Activated CD4-positive, alpha-beta T cell treated with anti-CD3 and anti-CD28 coated beads for 4 hours (primary cell): Measurements from ENCODE around the gene PROM2.

Experiments used
- DNase-seq, 2 donors: peaks; one replicate each; pipeline ENCODE4 v3.0.0-alpha.2; 2020

PROM2 gene

GRCh38 chr2:95289253-95289652, 15.0 kb downstream of the PROM2 start:
- no peak for DNase-seq

DNA sequence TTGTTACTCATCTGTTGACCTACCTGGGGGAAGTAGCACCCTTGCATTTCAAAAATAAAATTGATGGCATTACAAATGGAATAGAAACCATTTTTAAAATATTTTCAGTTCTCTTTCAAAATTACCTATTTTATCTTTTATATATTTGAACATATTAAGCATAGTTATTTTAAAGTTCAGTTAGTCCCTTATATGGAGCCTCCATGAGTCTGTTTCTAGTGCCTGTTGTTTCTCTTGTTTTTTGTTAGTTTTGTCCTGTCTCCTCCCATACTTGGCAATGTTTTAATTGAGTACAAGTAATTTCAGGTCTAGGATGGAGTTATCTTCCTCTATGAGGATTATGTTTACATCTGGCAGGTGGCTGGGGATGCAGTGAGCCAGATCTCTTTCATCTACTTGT, 17.0 kb downstream of the PROM2 start:
- DNase-seq = no peak

- DNase-seq = no peak
These were observed 18.5 kb downstream of the PROM2 start for GRCh38 chr2:95292623-95293260.

GRCh38 chr2:95294579-95295250, 20.5 kb downstream of the PROM2 start:
- no peak for DNase-seq

DNA sequence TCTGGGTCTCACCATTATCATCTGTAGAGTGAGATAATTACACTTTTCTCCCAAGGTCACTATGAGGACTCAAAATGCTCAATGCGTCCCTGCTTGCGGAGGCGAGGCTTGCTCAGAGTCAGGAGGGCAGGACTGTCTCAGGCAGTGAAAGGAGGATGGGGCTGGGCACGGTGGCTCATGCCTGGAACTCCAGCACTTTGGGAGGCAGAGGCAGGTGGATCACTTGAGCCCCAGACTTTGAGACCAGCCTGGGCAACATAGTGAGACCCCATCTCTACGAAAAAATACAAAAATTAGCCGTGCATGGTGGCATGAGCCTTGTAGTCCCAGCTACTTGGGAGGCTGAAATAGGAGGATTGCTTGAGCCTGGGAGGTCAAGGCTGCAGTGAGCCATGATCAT, 21.1 kb downstream of the PROM2 start:
- DNase-seq = no peak

- no peak for DNase-seq
These were observed 21.8 kb downstream of the PROM2 start for GRCh38 chr2:95296011-95296410.

- no peak for DNase-seq
These were observed 22.7 kb downstream of the PROM2 start, which contains the start of gene KCNIP3 for GRCh38 chr2:95296880-95297487. Gene KCNIP3 (plus strand): TSS chr2:95297347. CDS start chr2:95297439, 92 bp downstream.

DNA sequence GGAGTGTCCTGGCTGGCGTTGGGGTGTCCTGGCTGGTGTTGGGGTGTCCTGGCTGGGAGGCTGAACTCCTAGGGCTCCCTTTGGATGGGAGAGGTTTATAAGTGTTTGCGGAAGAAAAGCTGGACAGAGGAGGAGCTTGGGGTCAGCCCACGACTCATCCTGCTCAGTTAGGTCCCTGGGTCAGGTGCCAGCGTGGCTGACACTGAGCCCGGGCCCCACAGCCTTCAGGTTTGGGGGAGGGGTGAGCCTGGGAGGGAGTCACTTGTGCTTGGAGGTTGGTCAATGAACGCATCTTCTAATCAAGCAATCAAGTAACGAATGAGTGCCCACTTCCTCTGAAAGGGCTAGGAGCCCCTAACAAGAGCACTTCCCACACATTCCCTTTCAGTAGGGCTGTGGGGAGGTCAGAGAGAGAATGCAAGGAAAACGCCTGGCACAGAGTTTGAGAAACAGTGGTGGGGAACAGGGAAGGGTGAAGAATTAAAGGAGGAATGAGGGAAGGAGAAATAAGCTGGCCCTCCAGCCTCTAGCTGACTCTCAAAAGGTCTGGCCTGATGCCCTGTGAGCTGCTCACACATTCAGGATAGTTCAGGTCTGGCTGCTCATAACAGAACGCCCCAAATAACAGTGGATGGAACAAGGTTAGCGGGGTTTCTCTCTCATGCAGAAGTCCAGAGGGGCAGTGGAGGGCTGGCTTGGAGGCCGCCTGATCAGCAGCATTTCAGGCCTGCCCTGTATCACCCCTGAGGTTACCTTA, 23.6 kb downstream of the PROM2 start:
- no peak for DNase-seq

DNA sequence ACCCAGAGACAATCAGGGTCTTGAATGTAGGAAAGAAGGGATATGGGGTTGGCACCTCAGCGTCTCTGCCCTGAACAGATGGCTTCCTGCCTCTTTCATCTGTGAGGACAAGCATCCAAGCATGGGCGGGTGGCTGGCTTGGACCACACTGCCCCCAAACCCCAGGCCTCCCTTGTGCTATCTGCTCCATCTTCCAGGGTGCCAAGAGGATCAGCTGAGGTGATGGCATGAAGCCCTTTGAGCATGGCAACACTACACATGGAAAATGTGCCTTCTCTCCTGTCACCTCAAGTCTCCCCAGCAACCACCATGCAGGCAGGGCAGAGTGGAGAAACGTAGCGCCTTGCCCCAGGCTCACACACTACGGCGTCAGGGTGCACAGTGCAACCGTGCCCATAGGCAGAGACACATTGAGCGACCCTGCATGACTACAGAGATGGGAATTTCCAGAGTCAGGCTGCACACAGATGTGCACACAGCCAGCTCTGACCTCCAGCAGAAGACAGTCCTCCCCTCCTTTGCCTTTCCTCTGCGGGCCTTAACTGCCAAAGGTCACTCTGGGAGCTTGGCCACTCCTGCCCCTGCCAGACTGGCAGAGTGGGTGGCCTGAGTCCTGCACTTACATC, 24.4 kb downstream of the PROM2 start:
- DNase-seq = no peak

DNA sequence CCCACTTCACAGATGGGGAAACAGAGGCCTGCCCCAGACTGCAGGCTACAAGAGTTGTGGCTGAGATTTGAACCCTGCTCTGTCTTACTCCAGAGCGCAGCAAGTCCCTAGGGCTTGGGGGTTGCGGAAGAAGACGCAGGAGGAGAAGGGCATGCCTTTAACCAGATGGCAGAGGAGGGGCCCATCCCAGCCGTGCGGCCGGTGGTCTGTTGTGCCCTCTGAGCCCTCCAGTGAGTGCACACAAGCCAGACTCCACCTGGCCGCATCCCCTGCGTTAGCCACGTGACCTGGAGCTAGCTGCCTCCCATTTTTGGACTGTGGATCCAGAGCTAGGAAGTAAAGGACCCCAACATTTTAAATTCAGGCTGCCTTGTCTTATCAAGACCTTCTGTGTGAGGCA, 25.7 kb downstream of the PROM2 start:
- no peak for DNase-seq

DNA sequence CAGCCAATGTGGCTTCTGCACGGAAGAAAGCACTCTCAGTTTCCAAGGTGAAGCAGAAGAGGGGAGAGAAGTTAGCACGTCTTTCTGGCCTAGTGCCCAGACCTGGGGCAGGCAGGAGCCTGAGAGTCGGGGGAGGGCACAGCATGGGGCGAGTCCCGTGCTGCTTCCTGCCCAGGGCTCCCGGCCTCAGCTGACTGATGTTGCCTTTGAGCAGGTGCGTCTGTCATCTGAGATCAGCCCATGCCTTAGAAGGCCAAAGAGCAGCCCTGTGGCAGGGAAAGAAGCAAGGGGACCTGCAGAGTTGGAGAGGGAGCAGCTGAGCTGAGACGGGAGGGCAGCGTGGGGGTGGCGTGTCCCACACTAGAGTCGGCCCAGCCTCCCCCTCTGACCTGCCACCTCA, 26.2 kb downstream of the PROM2 start:
- no peak for DNase-seq

DNA sequence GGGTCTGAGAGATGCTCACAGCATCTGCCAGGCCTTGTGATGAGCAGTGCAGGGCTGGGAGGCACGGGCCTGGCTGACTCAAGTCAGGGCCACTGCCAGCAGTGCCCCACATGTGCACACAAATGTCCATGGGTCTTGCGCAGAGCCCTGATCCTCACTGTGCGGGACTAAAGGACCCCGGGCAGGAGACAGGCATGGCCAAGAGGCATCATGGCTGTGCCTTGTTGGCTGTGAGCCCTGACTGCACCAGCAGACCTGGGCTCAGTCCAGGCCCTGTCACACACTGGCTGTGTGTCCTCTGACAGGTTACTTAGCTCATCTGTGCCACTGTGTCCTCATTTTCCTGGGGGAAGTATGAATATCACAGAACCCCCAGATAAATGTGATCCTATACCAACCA, 26.9 kb downstream of the PROM2 start:
- no peak for DNase-seq

DNA sequence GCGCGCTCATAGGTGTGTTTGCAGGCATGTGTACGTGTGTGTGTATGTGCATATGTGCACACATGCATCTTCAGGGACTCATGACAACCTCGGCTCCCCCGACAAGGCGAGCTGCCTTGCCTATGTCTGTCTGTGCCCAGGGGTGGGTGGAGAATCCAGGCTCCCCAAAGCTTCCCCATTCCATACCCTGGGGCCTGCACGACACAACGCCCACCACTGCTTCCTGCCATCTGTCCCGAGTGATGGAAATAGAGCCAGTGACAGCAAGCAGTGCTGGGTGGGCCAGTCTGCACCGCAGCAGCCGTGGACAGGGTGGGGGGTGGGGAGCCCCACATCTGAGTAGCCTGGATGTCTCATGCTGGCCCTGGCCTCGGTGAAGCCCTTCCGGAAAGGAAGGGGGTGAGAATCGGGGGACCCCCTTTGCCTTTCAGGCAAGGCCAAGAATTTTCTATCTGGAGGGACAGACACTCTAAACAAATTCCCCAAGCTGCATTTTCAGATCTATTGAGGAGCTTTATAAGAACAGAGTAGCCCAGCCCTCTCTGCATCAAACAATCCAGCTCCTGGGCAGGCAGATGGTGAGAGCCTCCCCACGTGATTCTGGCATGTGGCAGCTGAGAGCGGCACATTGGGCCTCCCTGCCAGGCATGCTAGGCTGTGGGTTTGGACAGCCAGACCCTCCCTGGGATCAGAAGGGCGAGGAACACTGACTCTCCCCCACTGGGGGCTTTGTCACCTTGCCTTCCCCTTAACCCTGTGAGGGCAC, 27.8 kb downstream of the PROM2 start:
- DNase-seq = no peak

DNA sequence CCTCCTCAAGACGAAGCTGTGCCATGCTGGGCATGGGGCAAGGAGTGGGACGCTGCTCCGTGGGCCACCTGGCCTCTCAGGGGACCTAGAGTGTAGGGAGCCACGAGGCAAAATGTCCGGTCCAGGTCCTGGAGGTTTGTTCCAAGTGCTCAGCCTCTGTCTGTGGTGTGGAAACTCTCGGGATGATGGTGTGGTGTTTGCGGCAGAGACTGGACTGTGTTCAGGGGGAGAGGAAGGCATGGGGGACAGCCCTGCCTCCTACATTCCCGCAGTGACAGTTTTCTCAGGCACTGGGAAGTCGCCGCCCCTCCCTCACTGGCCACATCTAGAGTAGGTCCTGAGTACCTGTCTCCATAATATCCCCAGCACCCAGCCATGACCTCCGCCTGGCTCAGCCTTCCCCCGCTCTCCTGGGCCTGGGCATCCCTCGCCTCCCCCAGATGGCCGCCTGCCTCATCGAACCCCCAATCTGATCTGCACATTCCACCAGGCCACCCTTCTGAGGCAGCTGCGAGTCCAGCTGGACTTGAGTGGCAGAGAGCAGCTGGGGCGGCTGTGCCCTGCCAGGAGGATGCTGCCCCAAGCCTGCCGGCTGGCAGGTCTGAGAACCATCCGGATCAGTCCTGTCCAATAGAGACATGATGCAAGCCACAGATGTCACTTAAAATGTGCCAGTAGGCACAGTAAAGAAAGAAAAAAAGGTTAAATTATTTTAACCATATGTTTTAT, 29.1 kb downstream of the PROM2 start:
- DNase-seq = no peak

DNA sequence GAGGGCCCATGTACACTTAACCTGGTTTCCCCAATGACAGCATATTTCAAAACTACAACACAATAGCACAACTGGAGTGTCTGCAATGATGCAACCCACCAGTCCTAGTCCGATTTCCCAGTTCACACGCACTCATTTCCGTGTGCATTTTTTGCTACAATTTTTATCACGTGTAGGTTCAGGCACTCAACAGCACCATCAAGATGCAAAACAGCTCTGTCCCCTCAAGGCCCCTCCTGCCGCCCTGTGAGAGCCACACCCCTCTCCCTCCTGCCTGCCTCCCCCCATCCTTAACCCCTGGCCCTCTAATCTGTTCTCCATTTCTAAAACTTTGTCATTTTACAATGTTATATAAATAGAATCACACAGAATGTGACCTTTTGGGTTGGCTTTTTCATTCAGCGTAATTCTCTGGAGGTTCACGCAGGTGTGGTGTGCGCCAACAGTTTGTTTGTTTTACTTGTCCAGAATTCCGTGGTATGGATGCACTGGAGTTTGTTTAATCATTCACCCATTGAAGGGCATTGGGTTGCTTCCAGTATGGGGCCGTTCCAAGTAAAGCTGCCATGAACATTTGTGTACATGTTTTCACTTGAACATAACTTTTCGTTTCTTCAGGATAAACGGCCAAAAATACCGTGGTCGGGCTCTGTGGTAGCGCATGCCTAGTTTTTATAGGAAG, 31.3 kb downstream of the PROM2 start:
- no peak for DNase-seq

DNA sequence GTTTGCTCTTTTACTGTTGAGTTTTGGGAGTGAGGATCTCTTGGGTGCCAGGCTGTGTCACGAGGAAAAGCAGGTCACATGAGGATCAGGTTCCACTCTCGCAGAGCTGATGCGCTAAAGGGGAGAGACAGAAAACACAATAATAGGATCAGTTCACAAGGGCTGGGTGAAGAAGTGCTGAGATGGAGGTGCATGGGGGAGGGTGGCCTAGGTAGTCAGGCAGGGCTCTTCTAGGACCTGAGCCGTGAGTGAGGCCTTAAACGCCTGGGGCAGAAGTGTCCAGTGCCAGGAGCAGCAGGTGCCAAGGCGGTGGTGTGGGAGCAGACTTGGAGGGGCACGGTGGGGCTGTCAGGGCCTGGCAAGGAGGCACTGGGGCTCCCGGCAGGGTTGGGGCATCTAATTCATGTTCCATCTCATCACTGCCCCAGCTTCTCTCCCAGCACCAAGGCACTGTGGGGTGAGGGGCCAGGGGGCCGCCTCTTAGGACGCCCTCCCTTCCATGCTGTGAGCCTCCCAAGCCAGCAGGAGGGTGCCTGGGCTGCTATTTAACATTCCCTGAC, 32.2 kb downstream of the PROM2 start:
- DNase-seq = no peak

- no peak for DNase-seq
These were observed 32.8 kb downstream of the PROM2 start for GRCh38 chr2:95307036-95307435.

GRCh38 chr2:95307878-95308277, 33.6 kb downstream of the PROM2 start:
- DNase-seq = no peak

GRCh38 chr2:95308426-95308990, 34.3 kb downstream of the PROM2 start:
- DNase-seq = no peak

DNA sequence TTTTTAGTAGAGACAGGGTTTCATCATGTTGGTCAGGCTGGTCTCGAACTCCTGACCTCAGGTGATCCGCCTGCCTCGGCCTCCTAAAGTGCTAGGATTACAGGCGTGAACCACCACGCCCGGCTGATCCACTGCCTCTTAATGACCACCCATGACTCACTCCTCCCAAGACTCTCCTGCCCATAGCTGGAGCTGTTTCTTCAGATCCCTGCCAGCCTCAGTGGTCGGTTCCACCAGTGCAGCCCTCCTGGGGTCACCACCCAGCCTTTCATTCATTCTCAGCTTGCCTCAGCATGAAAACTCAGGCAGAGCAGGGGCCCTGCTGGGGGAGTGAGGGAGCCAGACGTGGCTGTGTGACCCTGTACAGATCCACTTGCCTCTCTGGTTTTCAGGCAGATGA, 35.4 kb downstream of the PROM2 start:
- no peak for DNase-seq
